Cerebellar nuclear complex (tissue), 1 donor: ENCODE results near the gene GABRP.
A peak's percentile ranks its signal among the peaks of the same experiment; 100 is the strongest.
"Not testable (repeated sequence)": the region's sequence is repeated elsewhere in the genome, so short reads cannot be mapped to it uniquely, and the experiment has no call there.

Experiments used
- DNase-seq, 2 experiments: peaks; one replicate each; lab custom pipeline; 2025; lab: John Stamatoyannopoulos, UW

GABRP gene, protein sequence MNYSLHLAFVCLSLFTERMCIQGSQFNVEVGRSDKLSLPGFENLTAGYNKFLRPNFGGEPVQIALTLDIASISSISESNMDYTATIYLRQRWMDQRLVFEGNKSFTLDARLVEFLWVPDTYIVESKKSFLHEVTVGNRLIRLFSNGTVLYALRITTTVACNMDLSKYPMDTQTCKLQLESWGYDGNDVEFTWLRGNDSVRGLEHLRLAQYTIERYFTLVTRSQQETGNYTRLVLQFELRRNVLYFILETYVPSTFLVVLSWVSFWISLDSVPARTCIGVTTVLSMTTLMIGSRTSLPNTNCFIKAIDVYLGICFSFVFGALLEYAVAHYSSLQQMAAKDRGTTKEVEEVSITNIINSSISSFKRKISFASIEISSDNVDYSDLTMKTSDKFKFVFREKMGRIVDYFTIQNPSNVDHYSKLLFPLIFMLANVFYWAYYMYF

DNA sequence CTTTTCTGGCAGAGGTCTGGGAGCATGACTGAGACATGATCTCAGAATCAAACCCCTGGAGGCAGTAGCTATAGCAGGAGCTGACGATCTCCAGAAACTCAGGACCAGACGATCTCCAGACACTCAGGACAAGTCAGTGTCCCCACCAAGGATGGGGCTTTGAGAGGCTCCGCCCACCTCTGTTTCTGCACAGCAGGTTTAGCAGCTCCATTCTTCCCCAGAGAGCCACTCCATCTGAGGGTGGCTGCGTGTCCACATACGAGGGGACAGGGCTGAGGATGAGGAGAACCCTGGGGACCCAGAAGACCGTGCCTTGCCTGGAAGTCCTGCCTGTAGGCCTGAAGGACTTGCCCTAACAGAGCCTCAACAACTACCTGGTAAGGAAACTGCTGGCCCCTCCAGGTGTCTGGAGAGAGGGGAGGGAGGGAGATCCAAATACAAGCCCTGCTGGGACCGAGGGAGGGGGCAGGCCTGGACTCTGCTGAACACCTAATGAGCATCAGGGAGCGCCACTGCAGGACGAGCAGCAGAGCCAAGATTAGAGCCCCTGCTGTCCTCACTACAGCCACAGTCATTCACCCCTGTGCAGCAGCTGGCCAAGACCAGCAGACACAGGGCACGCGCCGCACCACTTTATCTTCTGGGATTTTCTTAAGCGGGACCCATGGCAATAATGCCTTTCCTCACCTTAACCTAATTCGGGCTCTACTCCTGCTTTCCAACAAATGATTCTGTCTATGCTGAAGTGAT is at the start of gene GABRP:
Gene GABRP (plus strand): TSS at position 228 of the 750 bp plus-strand sequence. CDS start 4,891 bp downstream, outside the sequence.
- no peak for DNase-seq

DNA sequence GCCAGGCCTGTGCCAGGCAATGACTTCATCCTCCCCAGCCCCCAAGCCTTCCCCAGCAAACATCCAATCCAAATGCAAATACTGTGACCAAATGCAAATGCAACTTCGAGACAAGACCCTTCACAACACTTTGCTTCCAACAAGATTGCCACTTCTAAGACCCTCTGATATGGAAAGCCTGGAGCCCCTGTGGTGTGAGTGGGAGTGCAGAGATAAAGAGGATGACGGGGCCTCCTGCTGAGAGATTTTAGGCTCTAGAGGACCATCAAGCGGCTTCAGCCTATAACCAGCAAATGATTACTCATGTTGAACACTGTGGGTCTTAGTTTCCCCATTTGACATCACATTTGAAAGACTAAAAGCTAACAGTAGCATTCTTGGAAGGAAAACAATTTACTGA is 46.6 kb upstream of the GABRP start:
- DNase-seq = no peak

- no peak for DNase-seq
Measured at GRCh38 chr5:170737591-170737990, 45.9 kb upstream of the GABRP start.

GRCh38 chr5:170738840-170739239 is 44.7 kb upstream of the GABRP start:
- DNase-seq = peak; percentile 49 to 69

- no peak for DNase-seq
Measured at GRCh38 chr5:170739446-170739845, 44.1 kb upstream of the GABRP start.

- peak; percentile 42 to 80 for DNase-seq
Measured at GRCh38 chr5:170740551-170741205, 42.8 kb upstream of the GABRP start.

- no peak for DNase-seq
Measured at GRCh38 chr5:170741801-170742200, 41.7 kb upstream of the GABRP start.

DNA sequence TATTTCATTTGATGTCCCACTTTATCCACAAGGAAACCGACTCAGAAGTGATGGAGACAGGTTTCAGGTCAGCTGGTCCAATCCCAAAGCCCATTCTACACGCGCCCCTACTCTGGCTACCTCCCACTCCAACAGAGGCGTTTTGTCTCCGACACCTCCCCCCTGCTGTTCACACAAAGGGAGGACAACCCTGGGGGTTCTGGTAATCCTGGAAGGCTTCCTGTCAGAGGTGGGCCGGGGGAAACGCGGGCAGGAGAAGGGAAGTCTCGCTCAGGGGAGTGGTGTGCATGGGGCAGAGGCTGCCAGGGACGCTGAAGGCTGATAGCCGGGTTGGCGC is 39.7 kb upstream of the GABRP start:
- no peak for DNase-seq

- no peak for DNase-seq
Measured at GRCh38 chr5:170745481-170746071, 37.9 kb upstream of the GABRP start.

DNA sequence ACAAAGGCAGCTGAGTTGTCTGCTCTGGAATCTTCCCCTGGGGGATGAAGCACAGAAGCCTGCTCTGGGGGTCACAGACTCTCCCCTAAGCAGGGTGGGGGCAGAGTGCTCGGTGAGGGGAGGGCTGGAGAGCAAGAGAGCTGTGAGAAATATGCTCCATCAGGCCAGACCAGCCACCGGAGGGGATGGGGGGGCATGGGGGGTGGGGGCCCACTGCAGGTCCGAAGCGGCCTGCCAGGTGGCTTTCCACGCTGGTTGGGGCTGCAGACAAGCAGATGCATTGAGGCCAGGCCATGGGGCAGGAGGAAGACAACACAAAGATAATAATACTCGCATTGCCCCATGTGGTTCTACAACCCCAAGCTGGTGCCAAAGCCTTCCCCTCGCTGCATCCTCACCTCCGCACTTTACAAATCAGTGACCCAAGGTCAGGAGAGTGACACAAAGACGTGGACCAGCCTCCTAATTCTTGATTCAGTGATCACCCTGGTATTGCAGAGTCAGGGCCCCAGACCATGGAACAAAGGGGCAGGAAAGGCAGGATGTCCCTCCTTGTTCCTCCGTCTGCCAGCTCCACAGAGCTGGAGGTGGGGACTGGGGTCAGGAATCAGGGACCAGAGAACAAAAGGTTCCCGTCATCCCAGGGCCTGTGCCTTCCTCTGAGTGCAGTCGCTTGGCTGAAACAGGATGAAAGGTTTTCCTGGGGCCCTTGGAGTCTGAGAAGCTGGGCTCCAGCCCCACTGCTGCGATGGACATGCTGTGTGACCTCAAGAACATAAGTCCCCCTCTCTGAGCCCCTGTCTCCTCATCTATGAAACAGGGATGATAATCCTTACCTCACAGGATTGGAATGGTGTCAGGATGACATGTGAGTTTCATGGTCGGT is 37.2 kb upstream of the GABRP start:
- DNase-seq = no peak

GRCh38 chr5:170746961-170747340 is 36.6 kb upstream of the GABRP start:
- no peak for DNase-seq

DNA sequence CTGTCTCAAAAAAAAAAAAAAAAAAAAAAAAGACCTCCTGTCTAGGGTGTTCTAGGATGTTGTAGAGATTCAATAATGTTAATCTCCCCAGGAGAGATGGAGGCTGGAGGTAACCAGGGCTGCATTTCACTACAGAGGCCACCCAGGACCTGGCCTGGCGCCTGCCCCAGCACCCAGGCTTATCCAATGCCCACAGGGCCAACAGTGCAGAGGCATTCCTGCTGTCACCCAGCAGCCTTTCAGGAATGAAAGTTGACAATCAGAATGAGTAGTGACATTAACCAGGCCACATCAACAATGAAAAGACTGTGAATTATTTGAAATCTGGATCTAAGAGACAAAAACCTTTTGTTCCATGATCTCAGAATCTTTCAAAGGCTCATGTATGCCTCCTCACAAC is 36.2 kb upstream of the GABRP start:
- no peak for DNase-seq

DNA sequence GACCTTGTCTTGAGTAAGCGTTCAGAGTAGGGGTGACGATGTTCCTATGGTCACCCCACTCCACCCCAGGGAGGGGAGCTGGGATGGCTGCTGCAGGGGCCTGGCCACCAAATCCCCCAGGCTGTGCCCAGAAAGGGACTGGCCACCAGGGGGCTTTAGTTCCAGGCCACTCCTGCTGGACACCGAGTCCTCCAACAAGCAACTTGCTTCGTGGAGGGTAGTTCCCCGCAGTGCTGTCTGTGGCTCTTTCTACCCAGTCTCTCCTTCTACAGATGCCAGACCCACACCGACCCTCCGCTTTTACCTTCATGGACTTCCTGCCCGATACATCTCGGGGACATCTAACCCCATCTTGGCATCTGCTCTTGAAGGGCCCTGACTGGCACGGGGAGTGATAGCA is 35.7 kb upstream of the GABRP start:
- no peak for DNase-seq

GRCh38 chr5:170748951-170749471 is 34.5 kb upstream of the GABRP start:
- DNase-seq = no peak

GRCh38 chr5:170749911-170750431 is 33.6 kb upstream of the GABRP start:
- DNase-seq = no peak

- DNase-seq = no peak
Measured at GRCh38 chr5:170750791-170751190, 32.7 kb upstream of the GABRP start.

- no peak for DNase-seq
Measured at GRCh38 chr5:170751631-170752030, 31.9 kb upstream of the GABRP start.

GRCh38 chr5:170752257-170753215 is 31.0 kb upstream of the GABRP start:
- DNase-seq = no peak

GRCh38 chr5:170753311-170753710 is 30.2 kb upstream of the GABRP start:
- no peak for DNase-seq

DNA sequence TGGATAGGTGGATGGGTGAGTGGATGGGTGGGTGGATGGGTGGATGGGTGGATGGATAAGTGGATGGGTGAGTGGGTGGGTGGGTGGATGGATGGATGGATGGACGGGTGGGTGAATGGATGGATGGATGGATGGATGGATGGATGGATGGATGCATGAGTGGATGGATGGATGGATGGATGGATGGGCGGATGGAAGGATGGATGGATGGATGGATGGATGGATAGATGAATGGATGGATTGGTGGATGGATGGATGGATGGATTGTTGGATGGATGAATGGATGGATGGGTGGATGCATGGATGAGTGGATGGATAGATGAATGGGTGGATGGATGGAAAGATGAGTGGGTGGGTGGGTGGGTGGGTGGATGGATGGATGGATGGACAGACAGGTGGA is 29.0 kb upstream of the GABRP start:
- not testable (repeated sequence) for DNase-seq
